Measurements from ENCODE around the gene CD44.

The CD44 gene

DNA sequence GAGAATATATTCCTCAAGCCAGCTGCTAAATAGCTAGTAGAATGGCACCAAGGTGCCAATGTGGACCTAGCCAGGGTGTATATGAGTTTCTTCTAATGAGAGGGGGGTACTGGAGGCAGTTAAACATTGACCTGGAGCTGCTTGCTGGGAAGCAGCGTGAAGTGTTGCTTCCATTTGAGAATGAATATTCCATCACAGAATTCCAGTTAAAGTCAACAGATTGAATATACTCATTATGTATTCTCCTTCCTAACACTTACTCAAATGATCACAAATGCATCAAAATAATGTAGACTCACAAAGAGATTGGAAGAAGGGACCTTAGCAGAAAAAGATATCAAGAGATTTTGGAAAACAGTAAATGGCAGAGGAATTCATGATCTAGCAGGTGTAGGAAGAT lies 102.1 kb downstream of the CD44 start:
- DNase-seq: no peak

DNA sequence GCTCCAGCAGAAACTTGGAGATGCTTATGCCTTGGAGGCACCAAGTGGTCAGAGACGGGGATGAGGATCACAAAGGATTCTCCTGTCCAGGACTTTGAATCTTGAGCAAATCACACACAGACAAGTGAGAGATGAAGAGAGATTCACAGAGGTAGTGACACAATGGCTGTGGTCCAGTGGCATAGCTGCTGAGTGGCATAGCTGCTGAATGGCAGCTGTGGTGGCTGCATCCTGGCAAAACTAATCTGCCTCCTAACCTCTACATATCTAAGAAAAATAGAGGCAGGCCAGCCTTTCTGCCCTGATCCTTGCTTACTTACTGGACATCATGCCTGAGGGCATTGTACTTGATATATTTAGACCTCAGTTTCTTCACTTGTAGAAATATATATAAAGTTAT lies 102.6 kb downstream of the CD44 start:
- no peak for DNase-seq

DNA sequence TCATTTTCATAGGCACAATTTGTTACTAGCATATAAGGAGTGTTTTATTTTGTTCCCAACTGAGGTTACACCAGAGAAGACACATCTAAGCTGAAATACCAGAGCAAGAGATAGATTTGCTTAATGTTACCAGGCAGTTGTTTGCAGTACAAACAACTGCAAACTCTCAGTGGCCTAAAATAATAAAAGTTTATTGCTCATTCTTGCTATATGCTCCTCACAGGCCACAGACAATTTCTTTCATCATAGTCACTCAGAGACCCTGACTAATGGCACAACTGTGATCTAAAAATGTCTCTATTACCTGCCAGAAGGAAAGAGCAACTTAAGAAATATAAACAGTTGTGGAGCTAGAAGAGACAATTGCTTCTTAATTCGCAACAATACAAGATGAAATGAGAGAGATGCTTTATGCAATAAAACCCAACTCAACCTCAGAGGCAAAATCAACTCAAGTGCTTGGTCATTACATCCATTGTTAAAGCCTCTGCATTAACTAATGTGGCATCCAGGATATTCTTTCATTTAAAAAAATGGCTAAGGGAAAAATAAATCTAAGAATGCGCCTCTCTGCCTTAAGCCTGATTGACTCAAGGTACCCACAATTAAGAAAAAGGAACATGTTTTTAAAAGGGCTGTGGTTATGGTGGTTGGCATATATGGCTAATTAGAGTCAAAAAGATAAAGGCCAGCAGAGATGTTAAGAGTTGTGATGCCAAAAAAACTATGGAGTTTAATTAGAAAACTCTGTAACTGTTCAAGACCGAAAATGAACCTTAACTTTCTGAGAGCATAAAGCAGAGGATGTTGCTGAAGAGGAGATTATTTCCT lies 103.7 kb downstream of the CD44 start:
- no peak for DNase-seq

DNA sequence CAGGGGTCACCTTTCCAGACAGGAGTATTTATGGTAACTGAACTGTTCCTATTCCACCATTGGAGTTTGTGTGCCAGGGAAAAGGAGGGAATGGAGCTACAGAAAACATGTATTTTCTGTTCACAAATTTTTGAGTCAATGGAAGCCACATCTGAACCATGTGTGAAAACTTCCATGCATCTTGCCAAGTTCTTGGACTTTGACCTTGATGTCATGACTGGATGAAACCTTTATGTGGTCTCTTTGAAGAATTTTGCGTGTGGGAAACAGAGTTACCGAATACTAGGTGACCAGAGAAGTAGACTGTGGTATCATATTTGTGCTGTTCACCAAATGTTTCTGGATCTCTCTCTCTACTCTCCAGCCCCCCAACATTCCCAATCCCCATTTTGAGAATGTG lies 104.8 kb downstream of the CD44 start:
- no peak for DNase-seq

DNA sequence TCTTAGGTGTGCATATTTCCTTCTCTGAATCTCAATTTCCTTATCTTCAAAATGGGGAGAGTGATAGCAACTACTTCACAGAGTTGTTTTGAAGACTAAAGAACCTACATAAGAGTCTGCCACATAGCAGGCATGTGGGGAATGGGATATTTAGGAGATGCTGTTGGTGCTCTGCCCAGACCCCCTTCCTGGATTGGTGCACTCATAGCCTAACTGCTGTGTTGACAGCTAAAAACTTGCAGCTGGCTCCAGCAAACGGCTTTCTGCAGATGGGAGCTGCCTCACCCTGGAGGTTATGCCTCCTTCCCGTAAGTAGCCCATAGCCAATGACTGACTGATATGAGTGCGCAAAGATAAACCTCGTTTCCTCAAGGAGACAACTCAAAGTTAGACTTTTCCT lies 106.1 kb downstream of the CD44 start:
- no peak for DNase-seq

DNA sequence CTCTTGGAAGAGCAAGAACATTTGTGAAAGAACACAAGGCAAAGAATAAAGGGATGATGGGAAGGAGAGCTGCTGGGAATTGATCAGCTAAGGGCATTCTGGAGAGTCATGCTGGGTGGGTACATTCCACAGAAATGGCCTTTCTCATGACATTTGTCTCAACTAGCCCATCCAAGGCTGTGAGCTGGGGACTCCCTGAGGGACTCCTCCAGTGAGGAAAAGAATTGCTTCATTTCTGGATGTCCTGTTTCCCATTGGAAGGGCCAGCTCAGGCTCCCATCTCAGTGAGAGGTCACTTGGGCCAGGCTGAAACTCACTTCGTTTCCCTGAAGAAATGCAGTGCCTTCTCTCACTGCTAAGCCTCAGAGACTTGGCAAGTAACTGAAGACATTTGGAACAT lies 106.8 kb downstream of the CD44 start:
- DNase-seq: no peak

DNA sequence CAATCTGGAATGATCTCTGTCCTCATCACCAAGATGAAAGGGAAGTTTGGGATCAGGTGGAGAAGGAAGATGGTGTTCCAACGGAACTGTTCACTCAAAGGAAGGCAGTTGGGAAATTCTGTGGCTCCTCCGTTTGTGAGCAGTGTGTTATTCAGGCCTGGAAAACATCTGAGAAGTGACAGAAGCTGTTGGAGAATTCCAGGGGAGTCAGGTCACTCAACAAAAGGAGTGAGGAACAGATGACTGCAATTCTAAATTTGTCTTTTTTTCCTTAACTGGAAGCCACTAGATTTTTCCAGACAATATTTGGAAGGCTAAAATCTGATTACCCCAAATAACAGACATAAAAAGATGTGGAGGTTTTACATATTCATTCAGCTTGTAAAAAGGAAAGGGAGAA lies 107.8 kb downstream of the CD44 start:
- DNase-seq: no peak

DNA sequence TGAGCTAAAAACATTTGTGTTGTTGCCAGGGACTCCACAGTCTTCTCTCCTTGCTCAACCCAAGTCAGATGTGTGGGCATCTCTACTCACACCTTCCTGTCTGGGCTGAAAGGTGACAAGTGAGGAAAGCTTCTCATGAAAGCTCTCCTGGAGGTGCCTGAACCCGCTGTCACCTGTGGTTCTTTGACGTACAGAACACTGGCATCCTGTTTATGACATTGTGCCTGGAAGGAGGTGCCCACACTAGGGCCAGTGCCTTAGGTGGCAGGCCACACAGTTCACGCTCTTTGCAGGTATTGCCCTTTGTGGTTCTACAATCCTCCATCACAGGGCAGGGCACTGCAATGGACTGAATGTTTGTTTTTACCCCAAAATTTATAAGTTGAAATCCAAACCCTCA lies 108.5 kb downstream of the CD44 start:
- DNase-seq: peak; percentile 49

DNA sequence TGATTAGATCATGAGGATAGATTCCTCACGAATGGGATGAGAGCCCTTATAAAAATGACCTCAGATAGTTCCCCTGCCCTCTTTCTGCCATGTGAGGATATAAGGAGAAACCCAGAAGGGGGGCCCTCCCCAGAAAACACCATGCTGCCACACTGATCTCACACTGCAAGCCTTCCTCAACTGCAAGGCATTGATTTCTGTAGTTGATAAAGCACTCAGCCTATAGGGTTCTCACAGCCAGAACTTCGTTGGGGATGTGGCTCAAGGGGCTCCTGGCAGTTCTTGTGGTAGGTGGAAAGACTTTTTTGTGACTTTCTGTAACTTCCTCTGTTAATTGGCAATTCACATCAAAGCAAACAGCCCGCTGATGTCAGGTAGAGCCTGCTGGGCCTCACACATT lies 108.9 kb downstream of the CD44 start:
- DNase-seq: no peak

DNA sequence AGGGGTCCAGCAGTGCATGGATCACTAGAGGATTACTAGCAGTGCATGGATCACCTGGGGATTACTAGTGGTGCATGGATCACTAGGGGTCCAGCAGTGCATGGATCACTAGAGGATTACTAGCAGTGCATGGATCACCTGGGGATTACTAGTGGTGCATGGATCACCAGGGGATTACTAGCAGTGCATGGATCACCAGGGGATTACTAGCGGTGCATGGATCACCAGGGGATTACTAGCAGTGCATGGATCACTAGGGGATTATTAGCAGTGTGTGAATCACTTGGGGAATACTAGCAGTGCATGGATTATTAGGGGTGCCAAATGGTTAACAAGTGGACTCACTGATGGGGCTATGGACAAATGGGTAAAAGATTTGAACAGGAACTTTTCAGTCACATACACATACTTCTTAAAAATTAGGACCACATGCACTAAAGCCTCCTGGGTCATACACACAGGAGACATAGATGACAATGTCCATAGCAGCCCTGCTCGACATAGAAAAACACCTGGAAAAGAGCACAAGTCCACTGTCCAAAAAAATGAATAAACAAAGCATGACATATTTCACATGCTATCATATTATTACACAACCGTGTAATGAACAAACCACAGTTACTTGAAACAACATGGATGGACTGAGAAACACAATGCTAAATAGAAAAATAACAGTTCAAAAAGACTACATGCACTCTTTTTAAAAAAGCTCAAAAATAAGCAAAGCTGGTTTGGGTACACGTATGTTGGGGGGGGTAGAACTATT lies 109.8 kb downstream of the CD44 start:
- no peak for DNase-seq

DNA sequence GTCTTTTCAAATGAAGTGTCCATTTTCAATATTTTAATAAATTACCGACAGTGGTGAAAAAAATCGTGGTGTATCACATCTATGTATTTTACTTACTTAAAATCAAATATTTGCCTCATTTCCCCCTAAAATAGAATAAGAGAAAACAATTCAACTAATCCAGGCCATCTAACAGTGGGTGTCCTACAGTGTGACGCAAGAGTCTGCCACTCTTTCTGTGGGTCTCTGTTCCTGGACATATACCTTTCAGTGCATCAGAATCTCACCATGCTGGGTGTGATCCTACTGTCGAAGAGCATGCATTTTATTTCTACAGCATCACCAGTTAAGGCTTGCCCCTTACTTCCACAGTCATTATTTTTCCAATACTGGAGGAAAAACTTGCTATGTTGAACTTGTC lies 111.2 kb downstream of the CD44 start:
- DNase-seq: no peak

DNA sequence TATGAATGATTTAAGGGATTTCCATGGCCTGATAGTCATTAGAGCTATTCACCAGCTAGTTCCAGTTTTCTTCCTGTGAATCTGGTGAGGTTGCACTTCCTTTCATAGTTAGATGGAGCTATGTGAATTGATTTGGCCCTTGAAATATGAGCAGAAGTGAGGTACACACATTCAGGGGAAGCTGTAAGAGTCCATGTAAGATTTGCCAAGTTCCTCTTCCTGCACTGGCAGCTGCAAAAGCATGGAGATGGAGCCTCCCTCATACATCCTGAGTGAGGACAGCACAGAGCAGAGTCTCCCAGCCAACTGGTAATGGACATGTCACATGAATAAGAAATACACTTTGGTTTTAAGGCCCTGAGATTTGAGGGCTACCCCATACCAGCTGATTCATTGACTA lies 111.7 kb downstream of the CD44 start:
- DNase-seq: no peak

DNA sequence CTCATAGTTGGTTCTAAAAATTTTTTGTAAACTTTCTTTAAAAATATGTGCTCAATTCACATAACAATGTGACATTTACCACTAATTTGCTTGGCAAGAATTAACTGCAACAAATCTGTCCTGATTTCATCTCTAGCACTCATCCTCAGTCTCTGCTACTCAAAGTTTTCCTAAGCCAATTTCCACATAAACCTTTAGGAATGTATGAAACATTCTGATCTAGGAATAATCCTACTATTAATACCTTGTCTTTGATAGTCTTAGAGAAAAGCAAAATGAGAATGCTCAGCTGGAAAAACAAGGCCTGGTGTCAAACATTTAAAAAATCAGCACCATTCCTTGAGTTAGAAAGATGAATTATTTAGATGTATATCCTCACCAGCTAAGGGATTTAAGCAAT lies 114.3 kb downstream of the CD44 start:
- DNase-seq: no peak

DNA sequence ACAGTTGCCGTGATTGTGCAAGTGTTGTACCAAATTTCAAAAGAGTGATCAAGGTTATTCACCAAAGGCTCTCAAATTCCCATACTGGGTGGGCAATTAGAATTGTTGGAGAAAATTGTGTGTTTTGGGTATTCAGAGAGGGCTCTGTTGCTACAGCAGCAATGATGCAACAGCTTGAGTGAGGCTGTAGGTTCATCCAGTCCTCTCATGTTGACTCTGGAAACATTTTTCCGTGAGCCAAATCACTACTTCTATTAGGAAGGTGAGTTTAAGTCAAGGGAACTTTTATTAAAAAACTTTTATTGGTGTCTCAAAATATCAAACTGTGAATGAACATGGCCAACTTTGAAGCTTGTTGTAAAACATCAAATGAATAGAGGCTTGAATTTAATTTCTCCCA lies 116.5 kb downstream of the CD44 start:
- no peak for DNase-seq

DNA sequence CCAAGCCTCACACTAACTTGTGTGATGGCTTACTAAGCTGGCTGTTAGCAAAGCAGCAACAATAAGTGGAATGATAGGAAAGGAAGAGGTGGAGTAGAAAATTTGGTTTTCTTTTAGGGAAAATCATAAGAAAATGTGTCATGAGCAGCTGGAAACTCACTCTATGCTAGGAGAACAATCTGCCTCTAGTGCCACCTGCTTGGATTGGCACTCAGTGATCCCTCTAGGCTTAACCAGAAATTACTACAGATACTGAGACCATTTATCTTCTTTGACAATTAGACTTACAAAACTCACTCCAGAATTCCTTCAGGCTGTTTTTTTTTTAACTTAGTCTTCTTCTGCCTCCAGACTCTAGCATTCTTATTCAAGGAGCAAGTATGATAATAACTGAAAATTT lies 117.3 kb downstream of the CD44 start:
- DNase-seq: no peak

DNA sequence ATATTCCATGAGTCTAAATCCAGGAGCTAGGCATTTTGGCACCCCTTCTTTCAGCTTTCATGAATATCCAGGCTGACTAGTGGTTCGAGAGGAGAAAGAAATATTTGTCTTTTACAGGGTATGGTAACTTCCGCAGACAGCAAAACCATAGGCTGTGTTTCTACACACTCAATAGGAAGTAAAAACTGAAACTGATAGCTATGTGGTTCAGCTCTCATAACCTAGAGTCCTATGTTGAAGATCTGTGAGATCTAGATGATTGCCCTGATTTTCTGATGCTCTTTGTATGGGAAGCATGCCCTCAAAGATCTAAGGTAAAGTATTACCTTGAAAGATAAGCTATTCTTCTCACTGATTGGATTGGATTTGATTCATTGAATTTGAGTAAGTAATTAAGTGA lies 118.3 kb downstream of the CD44 start:
- DNase-seq: no peak

DNA sequence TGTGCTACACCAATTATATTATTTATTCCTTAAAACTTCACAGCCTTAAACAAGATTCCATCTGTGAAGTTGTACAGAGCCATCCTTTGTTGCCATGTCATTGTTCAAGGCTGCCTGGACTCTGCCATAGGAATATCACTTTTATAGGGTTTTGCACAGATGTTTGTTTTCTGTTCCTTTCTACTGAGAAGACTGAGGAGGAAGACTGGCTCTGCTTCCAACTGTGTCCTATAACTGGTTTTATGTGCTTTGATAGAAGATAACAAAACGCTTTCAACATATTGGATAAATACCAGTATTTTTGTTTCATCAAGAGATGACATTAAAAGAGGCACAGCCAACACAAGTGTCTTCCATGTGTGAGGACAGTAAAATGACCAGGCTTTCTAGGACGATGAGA lies 120.6 kb downstream of the CD44 start:
- no peak for DNase-seq

DNA sequence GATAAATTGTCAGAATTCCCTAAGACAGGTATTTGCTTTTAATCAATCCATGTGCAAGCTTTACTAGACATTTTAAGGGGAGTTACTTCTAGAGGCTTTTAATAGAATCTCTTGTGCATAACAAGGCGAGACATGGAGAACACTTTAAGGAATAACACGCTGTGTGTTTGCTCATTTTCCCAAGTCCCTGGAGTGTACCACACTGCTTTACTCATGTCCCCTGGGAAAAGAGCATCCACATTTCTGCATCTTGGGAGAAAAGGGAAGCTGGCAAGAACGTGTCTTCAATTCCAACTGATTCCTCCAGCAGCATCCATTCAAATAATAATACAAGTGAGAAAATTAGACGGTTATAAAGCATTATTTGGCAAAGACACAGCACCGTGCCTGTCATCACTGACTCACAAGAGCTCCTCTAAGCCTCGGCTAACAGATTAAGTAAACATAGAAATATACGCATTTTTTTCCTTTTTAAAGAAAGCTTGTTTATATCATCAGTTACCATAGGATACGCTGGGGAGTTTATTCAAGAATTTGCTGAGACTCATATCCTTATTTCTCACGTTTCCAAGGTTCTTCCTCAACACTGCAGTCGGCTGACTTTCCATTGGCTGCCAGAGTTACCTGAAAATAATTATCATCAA lies 121.5 kb downstream of the CD44 start:
- DNase-seq: no peak

DNA sequence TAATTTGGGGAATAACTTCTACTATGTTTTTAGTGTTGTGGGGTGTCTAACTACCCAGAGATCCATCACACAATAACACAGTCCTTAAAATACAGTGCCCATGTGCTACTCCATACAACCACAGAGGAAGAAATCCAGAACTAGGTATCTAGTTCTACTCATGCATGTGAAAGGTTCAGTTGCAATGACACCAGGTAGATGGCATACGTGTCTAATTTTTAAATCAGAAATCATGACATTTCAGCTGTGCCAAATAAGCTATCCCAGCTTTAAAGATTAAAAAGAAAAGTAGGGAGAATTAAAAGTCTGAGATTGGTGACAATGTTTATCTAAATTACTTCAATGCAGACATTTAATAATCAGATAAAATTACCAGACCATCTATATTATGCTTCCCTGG lies 122.2 kb downstream of the CD44 start:
- DNase-seq: no peak

DNA sequence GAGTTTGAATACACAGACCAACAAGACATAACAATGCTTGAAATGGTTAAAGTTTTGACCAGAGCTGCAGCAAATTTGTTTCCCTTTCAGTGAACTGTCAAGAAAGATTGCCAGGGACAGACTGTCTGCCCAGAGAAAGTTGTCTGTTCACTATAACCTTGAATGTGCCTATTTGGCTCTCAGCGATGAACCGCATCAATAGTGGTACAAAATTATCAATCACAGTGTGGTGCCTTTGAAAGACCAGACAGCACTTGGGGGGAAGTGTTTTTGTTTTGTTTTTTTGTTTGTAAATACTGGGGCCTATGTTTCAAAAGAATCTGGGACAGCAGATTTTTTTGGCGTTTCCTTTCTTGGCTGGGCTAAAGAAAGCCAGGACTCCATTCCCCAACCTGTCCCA lies 123.1 kb downstream of the CD44 start:
- no peak for DNase-seq

DNA sequence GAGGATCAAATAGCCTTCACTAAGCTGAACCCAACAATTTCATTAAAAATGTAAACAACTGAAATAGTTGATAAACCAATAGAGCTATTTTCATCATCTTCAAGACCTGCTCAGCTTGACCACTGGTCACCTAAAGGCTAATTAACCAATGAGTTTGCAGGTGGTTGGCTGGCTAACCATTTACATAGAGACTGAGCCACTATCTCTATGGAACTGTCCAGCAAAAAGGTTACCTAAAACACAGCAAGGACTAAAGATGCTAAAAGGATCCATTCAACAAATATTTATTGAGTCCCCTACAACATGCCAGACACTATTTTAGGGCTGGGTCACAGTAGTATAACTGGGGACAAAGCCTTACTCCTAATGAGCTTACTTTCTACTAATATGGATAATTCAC lies 123.8 kb downstream of the CD44 start:
- no peak for DNase-seq

DNA sequence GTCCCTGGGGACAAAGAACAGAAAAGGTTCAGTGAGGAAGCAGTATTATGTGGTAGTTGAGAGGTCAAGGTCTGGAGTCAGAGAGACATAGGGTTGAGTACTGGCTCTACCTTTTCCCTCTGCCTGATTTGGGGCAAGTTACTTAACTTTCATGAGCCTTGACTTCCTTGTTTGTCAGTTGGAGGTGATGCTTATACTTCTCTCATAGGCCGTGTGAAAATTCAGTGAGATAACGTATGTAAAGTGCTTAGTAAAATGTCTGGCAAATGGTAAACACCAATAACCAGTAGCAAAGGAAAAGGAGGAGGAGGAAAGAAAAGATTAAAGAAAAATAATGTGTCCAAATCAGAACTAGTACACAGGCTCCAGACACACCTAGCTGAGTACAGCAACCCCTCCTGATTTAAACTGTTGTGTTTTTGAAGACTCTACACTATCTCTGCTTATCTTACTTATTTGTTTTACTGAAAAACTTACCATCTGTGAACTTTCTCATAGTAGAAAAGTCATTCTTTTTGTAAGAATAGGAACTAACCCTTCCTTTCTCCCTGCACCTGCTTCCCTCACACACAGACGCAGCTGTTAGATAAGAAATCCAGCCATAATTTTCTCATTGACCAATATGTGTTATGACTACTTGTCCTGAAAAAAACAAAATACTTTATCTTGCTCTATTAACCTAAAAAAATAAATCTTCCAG lies 126.9 kb downstream of the CD44 start:
- DNase-seq: no peak

DNA sequence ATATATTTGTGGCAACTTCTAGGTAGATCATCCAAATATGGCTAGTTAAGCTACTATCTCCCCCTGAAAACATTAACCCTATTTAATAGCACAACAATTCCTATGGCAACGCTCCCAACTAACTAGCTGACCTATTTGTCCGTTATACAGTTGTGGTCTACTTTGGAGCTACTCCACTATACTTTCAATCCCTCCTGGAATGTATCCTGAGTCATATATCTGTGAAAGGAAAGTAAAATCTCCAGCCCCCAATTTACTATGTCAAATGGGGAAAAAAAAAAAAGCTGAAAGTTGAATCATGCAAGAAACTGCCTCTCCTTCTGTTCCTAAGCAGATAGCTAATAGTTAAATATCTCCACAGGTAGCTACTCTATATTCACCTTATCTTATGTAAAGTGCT lies 128.5 kb downstream of the CD44 start:
- DNase-seq: no peak

DNA sequence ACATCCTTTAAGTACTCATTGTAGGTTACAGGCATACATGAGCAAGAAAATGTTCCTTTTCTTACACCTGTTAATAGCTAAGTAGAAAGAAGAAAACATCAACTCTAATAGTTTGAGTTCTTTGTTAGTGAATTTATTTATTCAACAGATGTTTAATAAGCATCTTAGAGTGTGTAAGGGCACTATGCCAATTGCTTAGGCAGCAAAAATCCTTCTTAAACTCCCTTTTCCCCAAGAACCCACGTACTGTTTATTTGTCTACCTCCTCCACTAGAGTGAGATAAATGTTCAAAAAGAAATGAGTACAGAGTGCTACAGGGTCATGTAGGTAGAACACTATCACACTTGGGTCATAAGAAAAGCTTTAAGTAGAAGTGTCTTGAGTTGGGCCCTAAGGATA lies 131.4 kb downstream of the CD44 start:
- DNase-seq: no peak
